Kidney (tissue), 14 donors: ENCODE data around the gene SLC46A1. TPM values are rescaled to one million over a fixed set of nuclear protein-coding genes. Genes with fewer than 3 reads are reported as not detected.
A peak's percentile ranks its signal among the peaks of the same experiment; 100 is the strongest.

ENCODE experiments used
- DNase-seq, 5 donors: peaks; one replicate each; pipeline ENCODE4 v3.0.0-alpha.2; 2013 to 2020
- FAIRE-seq: peaks from 2 replicates; lab custom pipeline; 2012; peaks lifted over from hg19 to GRCh38; lab: Jason Lieb, UNC
- H3K27ac ChIP-seq, 2 donors: one replicate each; pipeline ENCODE4 v1.7.0; 2013; ENCODE audit warnings: low read depth in 2 of 2, low read length in 2 of 2, inconsistent platforms in 1 of 2
- H3K27me3 ChIP-seq: one replicate; pipeline ENCODE4 v1.7.1; 2013; ENCODE audit warnings: low read length, inconsistent platforms; ENCODE audit not compliant: control insufficient read depth, insufficient read depth
- H3K36me3 ChIP-seq, 3 donors: one replicate each; pipeline versions ENCODE4 v1.7.0 to v1.7.1; 2013; ENCODE audit warnings: low read length in 3 of 3, control low read depth in 1 of 3, inconsistent platforms in 1 of 3; ENCODE audit not compliant: insufficient read depth in 3 of 3, control insufficient read depth in 2 of 3
- H3K4me1 ChIP-seq, 3 donors: one replicate each; pipeline versions ENCODE4 v1.7.0 to v1.7.1; 2013; ENCODE audit warnings: low read length in 3 of 3, inconsistent platforms in 1 of 3, low read depth in 1 of 3; ENCODE audit not compliant: control insufficient read depth in 2 of 3, insufficient read depth in 2 of 3
- H3K4me3 ChIP-seq, 3 donors: one replicate each; pipeline versions ENCODE4 v1.7.0 to v1.8.1; 2013; ENCODE audit warnings: low read length in 3 of 3, control low read depth in 1 of 3, inconsistent platforms in 1 of 3
- H3K9ac ChIP-seq, 3 donors: one replicate each; pipeline versions ENCODE4 v1.7.0 to v1.7.1; 2013; ENCODE audit warnings: low read length in 3 of 3, control low read depth in 1 of 3, inconsistent platforms in 1 of 3
- H3K9me3 ChIP-seq, 3 donors: one replicate each; pipeline versions ENCODE4 v1.7.0 to v1.7.1; 2013; ENCODE audit warnings: low read length in 3 of 3, control low read depth in 1 of 3, inconsistent platforms in 1 of 3; ENCODE audit not compliant: control insufficient read depth in 2 of 3, insufficient read depth in 1 of 3
- CTCF ChIP-seq: IDR thresholded peaks from 3 replicates; pipeline ENCODE4 v1.5.1; 2012; ENCODE audit warnings: mild to moderate bottlenecking, moderate library complexity, borderline replicate concordance; ENCODE audit not compliant: insufficient read depth; ENCODE audit errors: extremely low read depth
- intact Hi-C: fragments of 100-400 bp; cut with DNase I; formaldehyde crosslinking; loops from one replicate; pipeline ENCODE4 v1.11.1; 2022
- polyA plus RNA-seq: library from polyadenylated mRNA; stranded (reverse); fragments of 350-450 nt; fragmentation: Illumina TruSeq; extraction: RNeasy Lipid Tissue Mini Kit (QIAGEN cat#74804); gene quantifications from one replicate; pipeline ENCODE4 v1.2.3, GENCODE V29; 2014; ENCODE audit warnings: low read depth, low replicate concordance; ENCODE audit not compliant: insufficient read depth
- total RNA-seq: library from RNA; stranded (reverse); fragmentation: NEBNext Ultra II Directional; extraction: Animal tissue kit (Norgen Biotek cat#: 25700); gene quantifications from one replicate; pipeline ENCODE4 v1.2.1, GENCODE V29; 2021
- donor health status: control.
- donor health status: control.
- donor health status: control.
- donor health status: control.
- donor health status: control.
- donor health status: DM: yes; HTN: yes; CAD: no.
- donor health status: Normal renal cell carcinoma (clear cell type).

SLC46A1 gene
- total and polyA plus RNA-seq, 2 donors from 2014 or later, result 9.7 to 14.7 TPM

- no peak for TF ChIP-seq CTCF
- no peaks in the 10 kb centered on the region for H3K27me3 ChIP-seq
- no peak for FAIRE-seq
- no peak overlapping the region for H3K27ac ChIP-seq
- peaks cover 6 to 22% (median 19%) of the 10 kb centered on the region in 3 donors for H3K36me3 ChIP-seq
- intact Hi-C loops, result no loop called here
- H3K9me3 ChIP-seq, result no peaks in the 10 kb centered on the region
- no peak overlapping the region for H3K9ac ChIP-seq
- no peak for DNase-seq
- peaks cover 0 to 3% (median 0%) of the 10 kb centered on the region in 3 donors for H3K4me1 ChIP-seq
- no peak overlapping the region for H3K4me3 ChIP-seq
These were observed 15.9 kb downstream of the SLC46A1 start for GRCh38 chr17:28390141-28390540.

DNA sequence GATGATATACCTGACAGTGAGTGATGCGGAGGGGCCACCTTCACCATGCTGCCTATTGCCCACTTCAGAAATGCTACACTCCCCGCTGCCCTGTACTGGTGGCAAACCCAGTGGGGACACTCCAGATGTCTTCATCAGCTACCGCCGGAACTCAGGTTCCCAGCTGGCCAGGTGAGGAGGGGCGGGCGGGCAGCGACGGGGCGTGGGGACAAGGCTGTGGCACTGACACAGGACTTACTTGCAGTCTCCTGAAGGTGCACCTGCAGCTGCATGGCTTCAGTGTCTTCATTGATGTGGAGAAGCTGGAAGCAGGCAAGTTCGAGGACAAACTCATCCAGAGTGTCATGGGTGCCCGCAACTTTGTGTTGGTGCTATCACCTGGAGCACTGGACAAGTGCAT, 17.9 kb downstream of the SLC46A1 start:
- no peak for DNase-seq
- H3K27me3 ChIP-seq, result no peaks in the 10 kb centered on the region
- peaks cover 0 to 8% (median 0%) of the 10 kb centered on the region in 3 donors for H3K4me1 ChIP-seq
- H3K27ac ChIP-seq, result no peak overlapping the region
- no peak for TF ChIP-seq CTCF
- no peak overlapping the region for H3K9ac ChIP-seq
- intact Hi-C loops, result no loop called here
- no peak for FAIRE-seq
- peaks cover 6 to 22% (median 17%) of the 10 kb centered on the region in 3 donors for H3K36me3 ChIP-seq
- no peaks in the 10 kb centered on the region for H3K9me3 ChIP-seq
- no peak overlapping the region for H3K4me3 ChIP-seq

GRCh38 chr17:28386391-28386790, 19.6 kb downstream of the SLC46A1 start:
- Histone ChIP-seq H3K27ac (no peak overlapping the region), H3K4me1 (peaks cover 0 to 11% (median 0%) of the 10 kb centered on the region in 3 donors), H3K27me3 (no peaks in the 10 kb centered on the region), H3K9me3 (no peaks in the 10 kb centered on the region), H3K36me3 (peaks cover 6 to 22% (median 15%) of the 10 kb centered on the region in 3 donors), H3K4me3 (no peak overlapping the region), H3K9ac (no peak overlapping the region)
- intact Hi-C loops, result no loop called here
- FAIRE-seq (no peak), DNase-seq (no peak)
- TF ChIP-seq CTCF, result no peak

GRCh38 chr17:28385406-28385805, 20.6 kb downstream of the SLC46A1 start:
- FAIRE-seq (no peak), DNase-seq (no peak)
- Histone ChIP-seq H3K36me3 (peaks cover 2 to 15% (median 8%) of the 10 kb centered on the region in 3 donors), H3K9me3 (no peaks in the 10 kb centered on the region), H3K4me3 (peak overlapping the region in 2 of 3 donors; percentile 33 to 81), H3K9ac (no peak overlapping the region), H3K27me3 (peaks cover under 1% of the 10 kb centered on the region), H3K4me1 (peaks cover 0 to 16% (median 0%) of the 10 kb centered on the region in 3 donors), H3K27ac (no peak overlapping the region)
- no peak for TF ChIP-seq CTCF
- intact Hi-C loops, result no loop called here
